ENCODE measurements around the gene SORCS1.

GRCh38 chr10:107206833-107207232 is 42.3 kb upstream of the SORCS1 start:
- TF ChIP-seq EZH2 (IDR thresholded peaks at IDR 0.05) (no peak), POLR2AphosphoS5 (IDR thresholded peaks at IDR 0.05; ENCODE audit: borderline replicate concordance, low read depth, low read length) (no peak), FOXP2 (optimal IDR thresholded peaks at IDR 0.05; ENCODE audit: control extremely low read depth, extremely low read length, insufficient read depth) (no peak)
